ENCODE data around the gene VPS13C. TPM values are rescaled to one million over a fixed set of nuclear protein-coding genes. Genes with fewer than 3 reads are reported as not detected.

Gene VPS13C
- total RNA-seq, 2 donors from 2014 or later = 28.7 to 47.2 TPM

- no peak overlapping the region for H3K27ac Mint-ChIP-seq
- H3K4me3 Mint-ChIP-seq = no peak overlapping the region
- Histone ChIP-seq H3K4me1 (ENCODE audit: control insufficient read depth, insufficient read depth, low read length) (no peaks in the 10 kb centered on the region), H3K27ac (ENCODE audit: low read depth, low read length) (no peak overlapping the region), H3K27me3 (ENCODE audit: control insufficient read depth, insufficient read depth, low read length, poor library complexity, severe bottlenecking) (no peaks in the 10 kb centered on the region), H3K4me3 (ENCODE audit: low read length) (no peak overlapping the region), H3K9me3 (ENCODE audit: control insufficient read depth, low read length) (no peaks in the 10 kb centered on the region), H3K9ac (ENCODE audit: extremely low read depth, low read length, poor library complexity, severe bottlenecking) (no peak overlapping the region), H3K36me3 (ENCODE audit: control insufficient read depth, insufficient read depth, low read length) (no peaks in the 10 kb centered on the region)
- H3K36me3 Mint-ChIP-seq (ENCODE audit: low read depth) = no peaks in the 10 kb centered on the region
- no peak for DNase-seq
- H3K4me1 Mint-ChIP-seq = no peaks in the 10 kb centered on the region
- no peaks in the 10 kb centered on the region for H3K9me3 Mint-ChIP-seq
- no peaks in the 10 kb centered on the region for H3K27me3 Mint-ChIP-seq (ENCODE audit: insufficient read depth)
- WGBS, 2 experiments (ENCODE audit: insufficient coverage in 1 of 2, insufficient read length in 1 of 2) = 86 to 90% methylated on average over 1 to 5 of the region's 5 CpGs
- no peak for TF ChIP-seq CTCF (conservative IDR thresholded peaks at IDR 0.05)
Measured at GRCh38 chr15:61880084-61880483, 180.2 kb downstream of the VPS13C start.

DNA sequence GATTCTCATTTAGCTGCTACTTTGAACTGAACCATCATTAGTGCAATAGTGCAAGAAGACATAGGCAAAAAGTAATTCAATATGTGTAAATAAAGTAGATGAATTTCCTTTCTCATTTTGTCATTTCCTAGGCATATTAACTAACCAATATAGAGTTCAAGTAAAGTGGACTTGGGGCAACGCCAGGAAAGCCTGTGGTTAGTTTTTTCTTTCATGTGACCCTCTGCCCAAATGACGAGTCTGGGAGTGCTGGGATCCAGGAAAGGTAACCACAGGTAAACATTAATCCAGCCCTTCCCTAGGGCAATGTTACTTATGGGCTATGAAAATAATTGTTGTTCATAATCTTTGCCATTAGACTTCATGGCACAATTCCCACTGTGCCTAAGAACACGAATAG, 181.0 kb downstream of the VPS13C start:
- 87 to 100% methylated on average over 1 to 3 of the region's 3 CpGs for WGBS, 2 experiments (ENCODE audit: insufficient coverage in 1 of 2, insufficient read length in 1 of 2)
- H3K9me3 Mint-ChIP-seq = no peaks in the 10 kb centered on the region
- no peak overlapping the region for H3K27ac Mint-ChIP-seq
- Histone ChIP-seq H3K36me3 (ENCODE audit: control insufficient read depth, insufficient read depth, low read length) (no peaks in the 10 kb centered on the region), H3K9me3 (ENCODE audit: control insufficient read depth, low read length) (no peaks in the 10 kb centered on the region), H3K27ac (ENCODE audit: low read depth, low read length) (no peak overlapping the region), H3K4me3 (ENCODE audit: low read length) (no peak overlapping the region), H3K27me3 (ENCODE audit: control insufficient read depth, insufficient read depth, low read length, poor library complexity, severe bottlenecking) (no peaks in the 10 kb centered on the region), H3K4me1 (ENCODE audit: control insufficient read depth, insufficient read depth, low read length) (no peaks in the 10 kb centered on the region), H3K9ac (ENCODE audit: extremely low read depth, low read length, poor library complexity, severe bottlenecking) (no peak overlapping the region)
- no peak for DNase-seq
- H3K4me1 Mint-ChIP-seq = no peaks in the 10 kb centered on the region
- no peaks in the 10 kb centered on the region for H3K27me3 Mint-ChIP-seq (ENCODE audit: insufficient read depth)
- H3K4me3 Mint-ChIP-seq = no peak overlapping the region
- no peak for TF ChIP-seq CTCF (conservative IDR thresholded peaks at IDR 0.05)
- no peaks in the 10 kb centered on the region for H3K36me3 Mint-ChIP-seq (ENCODE audit: low read depth)

DNA sequence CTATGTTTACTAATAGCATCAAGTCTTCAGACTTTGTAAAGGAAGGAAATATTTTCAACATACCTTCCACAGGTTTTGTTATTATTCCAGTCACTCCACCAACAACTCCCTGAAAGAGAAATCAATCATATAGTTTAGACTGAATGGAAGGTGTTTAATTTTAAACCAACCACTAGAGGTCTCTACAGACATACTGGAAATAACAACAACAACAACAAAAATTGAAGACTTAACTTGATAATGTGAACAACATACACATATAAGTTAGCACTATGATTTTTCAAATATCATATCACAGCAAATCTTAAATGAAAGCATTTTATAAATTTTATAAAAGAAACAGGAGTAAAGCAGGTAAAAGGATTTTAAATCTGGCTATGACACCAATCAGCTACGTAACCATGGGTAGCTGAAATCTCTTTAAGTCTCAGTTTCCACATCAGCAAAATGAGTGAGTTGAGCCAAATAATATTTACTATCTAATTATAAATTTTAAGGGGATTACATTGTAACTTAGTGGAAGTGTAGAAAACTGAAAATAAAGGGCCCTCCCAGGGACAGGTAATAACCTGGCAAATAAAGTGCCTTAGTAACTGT, 188.2 kb downstream of the VPS13C start:
- H3K27ac Mint-ChIP-seq = no peak overlapping the region
- no peak overlapping the region for H3K4me3 ChIP-seq (ENCODE audit: low read length)
- 89% methylated on average over 1 of the region's 1 CpG; no CpG with 5 or more reads in 1 of the 2 experiments for WGBS, 2 experiments (ENCODE audit: insufficient coverage in 1 of 2, insufficient read length in 1 of 2)
- H3K27me3 ChIP-seq (ENCODE audit: control insufficient read depth, insufficient read depth, low read length, poor library complexity, severe bottlenecking) = no peaks in the 10 kb centered on the region
- no peaks in the 10 kb centered on the region for H3K4me1 ChIP-seq (ENCODE audit: control insufficient read depth, insufficient read depth, low read length)
- H3K9ac ChIP-seq (ENCODE audit: extremely low read depth, low read length, poor library complexity, severe bottlenecking) = no peak overlapping the region
- peak; percentile 82 for TF ChIP-seq CTCF (conservative IDR thresholded peaks at IDR 0.05)
- no peaks in the 10 kb centered on the region for H3K9me3 ChIP-seq (ENCODE audit: control insufficient read depth, low read length)
- H3K9me3 Mint-ChIP-seq = no peaks in the 10 kb centered on the region
- no peaks in the 10 kb centered on the region for H3K4me1 Mint-ChIP-seq
- H3K27ac ChIP-seq (ENCODE audit: low read depth, low read length) = no peak overlapping the region
- no peaks in the 10 kb centered on the region for H3K27me3 Mint-ChIP-seq (ENCODE audit: insufficient read depth)
- H3K36me3 ChIP-seq (ENCODE audit: control insufficient read depth, insufficient read depth, low read length) = peaks cover 13% of the 10 kb centered on the region
- no peak overlapping the region for H3K4me3 Mint-ChIP-seq
- no peak for DNase-seq
- peaks cover 19% of the 10 kb centered on the region for H3K36me3 Mint-ChIP-seq (ENCODE audit: low read depth)
